ENCODE results near the gene LAMA4. TPM values are rescaled to one million over a fixed set of nuclear protein-coding genes. Genes with fewer than 3 reads are reported as not detected.

LAMA4 gene
- total RNA-seq, 4 donors from 2014 or later: 189 to 459 (median 376) TPM

DNA sequence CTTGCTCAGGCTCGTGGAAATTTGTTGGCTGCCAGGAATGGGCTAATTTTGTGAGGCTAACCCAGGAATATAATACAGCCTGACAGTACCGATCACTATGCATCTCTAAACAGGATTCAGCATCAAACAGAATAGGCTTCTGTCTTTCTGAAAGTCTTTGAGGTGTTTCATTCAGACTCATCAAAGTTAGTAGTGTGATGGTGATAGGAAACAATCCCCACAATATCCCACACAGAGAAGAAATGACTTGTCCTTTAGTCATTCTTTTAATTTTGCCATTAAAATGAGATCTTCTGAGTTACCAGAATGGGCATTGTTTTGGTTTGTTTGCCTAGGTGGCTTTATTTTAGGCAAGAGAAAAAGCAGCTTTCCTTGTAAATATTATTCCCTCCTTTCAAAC is 112.7 kb downstream of the LAMA4 start:
- TF ChIP-seq, protein P1, sequence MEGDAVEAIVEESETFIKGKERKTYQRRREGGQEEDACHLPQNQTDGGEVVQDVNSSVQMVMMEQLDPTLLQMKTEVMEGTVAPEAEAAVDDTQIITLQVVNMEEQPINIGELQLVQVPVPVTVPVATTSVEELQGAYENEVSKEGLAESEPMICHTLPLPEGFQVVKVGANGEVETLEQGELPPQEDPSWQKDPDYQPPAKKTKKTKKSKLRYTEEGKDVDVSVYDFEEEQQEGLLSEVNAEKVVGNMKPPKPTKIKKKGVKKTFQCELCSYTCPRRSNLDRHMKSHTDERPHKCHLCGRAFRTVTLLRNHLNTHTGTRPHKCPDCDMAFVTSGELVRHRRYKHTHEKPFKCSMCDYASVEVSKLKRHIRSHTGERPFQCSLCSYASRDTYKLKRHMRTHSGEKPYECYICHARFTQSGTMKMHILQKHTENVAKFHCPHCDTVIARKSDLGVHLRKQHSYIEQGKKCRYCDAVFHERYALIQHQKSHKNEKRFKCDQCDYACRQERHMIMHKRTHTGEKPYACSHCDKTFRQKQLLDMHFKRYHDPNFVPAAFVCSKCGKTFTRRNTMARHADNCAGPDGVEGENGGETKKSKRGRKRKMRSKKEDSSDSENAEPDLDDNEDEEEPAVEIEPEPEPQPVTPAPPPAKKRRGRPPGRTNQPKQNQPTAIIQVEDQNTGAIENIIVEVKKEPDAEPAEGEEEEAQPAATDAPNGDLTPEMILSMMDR (IDR thresholded peaks at IDR 0.05): no peak
- ATAC-seq (ENCODE audit: low FRiP score) (no peak), DNase-seq (ENCODE audit: low spot score) (no peak)

DNA sequence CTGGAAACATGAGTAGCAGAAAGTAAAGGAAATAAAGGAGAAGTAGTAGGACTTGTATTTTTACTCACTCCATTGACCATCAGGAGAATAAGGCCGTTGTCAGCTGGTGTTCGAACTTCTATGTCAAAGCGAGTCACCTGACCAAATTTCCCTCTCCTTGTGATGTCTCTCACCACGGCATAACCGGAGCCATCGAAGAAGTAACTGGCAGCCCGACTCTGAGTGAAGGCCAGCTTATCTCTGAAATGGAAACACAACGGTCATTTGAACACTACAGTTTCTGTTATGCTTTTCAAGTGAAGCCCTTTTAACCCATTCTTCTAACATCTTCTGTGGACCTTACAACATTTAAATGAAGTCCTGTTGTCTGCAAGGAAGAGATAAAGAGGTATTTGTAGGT is 115.3 kb downstream of the LAMA4 start:
- DNase-seq (ENCODE audit: low spot score) (no peak), ATAC-seq (ENCODE audit: low FRiP score) (no peak)
- TF ChIP-seq, protein P1 (IDR thresholded peaks at IDR 0.05): no peak

DNA sequence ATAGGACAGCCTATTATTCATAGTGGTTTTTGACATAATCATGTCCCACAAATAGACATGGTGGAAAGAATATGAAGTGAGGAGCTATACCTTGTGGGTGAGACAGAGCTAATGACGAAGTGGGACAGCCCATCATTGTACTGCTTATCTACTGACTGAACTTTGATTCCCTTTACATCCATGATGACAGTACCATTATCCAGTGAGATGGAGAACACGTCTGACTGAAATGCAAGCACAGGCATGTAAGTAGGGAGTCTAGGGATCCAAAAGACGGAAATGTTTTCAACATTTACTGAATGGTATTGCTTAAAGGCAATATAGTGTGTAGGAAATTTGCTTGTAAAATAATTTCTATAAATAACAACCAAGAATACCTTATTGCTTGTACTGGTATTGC is 123.5 kb downstream of the LAMA4 start:
- no peak for DNase-seq (ENCODE audit: low spot score)
- ATAC-seq (ENCODE audit: low FRiP score): no peak
- TF ChIP-seq, protein P1 (IDR thresholded peaks at IDR 0.05): no peak

DNA sequence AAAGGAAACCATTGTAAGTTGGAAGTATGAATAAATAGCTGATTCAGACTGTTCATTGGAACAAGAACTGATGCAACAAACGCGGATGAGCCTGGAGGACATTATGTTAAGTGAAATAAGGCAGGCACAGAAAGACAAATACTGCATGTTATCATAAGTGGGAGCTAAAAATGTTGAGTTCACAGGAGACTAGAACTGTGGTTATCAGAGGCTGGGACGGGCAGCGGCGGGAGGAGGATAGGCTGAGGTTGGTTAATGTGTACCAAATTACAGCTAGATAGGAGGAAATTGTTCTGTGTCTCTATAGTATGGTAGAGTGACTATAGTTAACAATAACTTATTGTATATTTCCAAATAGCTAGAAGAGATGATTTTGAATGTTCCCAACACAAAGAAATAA is 126.2 kb downstream of the LAMA4 start:
- no peak for ATAC-seq (ENCODE audit: low FRiP score)
- DNase-seq (ENCODE audit: low spot score): no peak
- TF ChIP-seq, protein P1 (IDR thresholded peaks at IDR 0.05): no peak

DNA sequence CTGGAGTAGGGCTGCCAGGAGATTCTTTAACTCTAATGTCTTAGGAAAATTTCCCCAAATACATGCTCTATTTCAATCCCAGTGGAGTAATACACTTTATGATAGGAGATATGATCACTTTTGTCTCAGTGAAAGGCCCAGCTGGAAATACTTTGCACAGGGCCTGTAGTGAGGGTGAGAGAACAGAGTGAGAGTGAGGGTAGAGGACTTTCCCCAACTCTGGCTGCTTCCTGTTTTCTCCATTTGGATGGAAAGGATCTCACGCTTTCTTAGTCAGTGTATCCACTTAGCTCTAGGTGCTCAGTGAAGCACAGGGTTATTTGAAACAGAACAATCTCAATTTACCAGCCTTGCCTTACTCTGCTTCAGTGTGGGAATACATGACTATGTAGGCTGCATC is 130.4 kb downstream of the LAMA4 start:
- TF ChIP-seq, protein P1 (IDR thresholded peaks at IDR 0.05): no peak

DNA sequence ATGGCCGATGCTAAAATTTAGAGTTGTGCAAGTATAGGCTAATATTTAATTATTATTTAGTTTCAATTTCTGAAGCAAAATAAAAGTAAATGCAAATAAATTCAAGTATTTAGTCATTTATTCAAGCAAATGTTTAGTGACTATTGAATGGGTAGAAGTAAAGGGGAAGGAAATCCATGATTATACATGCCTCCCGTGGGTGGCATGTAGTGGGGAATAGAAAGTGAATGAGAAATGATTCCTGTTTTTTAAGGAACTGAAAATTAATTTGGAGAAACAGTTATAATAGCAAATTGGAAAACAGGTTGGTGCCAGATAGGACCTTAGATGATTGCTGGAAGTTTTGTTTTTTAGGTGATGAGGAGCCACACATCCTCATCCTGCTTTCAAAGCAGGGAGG is 131.6 kb downstream of the LAMA4 start:
- ATAC-seq (ENCODE audit: low FRiP score): no peak

More for the DNA sequence above, 130.4 kb downstream of the LAMA4 start:
- DNase-seq (ENCODE audit: low spot score) (no peak), ATAC-seq (ENCODE audit: low FRiP score) (no peak)

DNA sequence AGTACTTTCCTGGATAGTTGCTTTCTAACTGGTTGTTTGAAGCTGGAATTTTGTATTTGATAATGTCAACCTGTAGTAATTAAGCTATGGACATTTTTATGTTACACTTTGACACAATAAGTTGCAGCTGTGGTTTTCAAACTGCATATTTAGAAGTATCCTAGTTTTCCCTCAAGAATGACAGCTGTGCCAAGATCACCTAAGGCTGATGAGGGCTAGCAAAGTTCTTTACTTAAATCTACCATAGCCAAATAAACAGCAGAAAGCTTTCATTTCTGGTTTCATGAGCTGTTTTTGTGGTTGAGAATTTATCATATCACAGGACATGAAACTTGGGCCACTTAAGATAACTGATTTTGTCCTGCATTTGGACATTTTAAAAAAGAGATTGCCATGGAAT is 136.3 kb downstream of the LAMA4 start:
- no peak for DNase-seq (ENCODE audit: low spot score)
- ATAC-seq (ENCODE audit: low FRiP score): no peak
- TF ChIP-seq, protein P1 (IDR thresholded peaks at IDR 0.05): no peak

More for the DNA sequence above, 131.6 kb downstream of the LAMA4 start:
- no peak for DNase-seq (ENCODE audit: low spot score)
- TF ChIP-seq, protein P1 (IDR thresholded peaks at IDR 0.05): no peak

Data from omental fat pad (tissue), 4 donors.